ENCODE measurements around the gene FAU. TPM values are rescaled to one million over a fixed set of nuclear protein-coding genes. Genes with fewer than 3 reads are reported as not detected.

The FAU gene
- total and polyA plus RNA-seq, 10 donors, result 528 to 2,170 (median 870) TPM

DNA sequence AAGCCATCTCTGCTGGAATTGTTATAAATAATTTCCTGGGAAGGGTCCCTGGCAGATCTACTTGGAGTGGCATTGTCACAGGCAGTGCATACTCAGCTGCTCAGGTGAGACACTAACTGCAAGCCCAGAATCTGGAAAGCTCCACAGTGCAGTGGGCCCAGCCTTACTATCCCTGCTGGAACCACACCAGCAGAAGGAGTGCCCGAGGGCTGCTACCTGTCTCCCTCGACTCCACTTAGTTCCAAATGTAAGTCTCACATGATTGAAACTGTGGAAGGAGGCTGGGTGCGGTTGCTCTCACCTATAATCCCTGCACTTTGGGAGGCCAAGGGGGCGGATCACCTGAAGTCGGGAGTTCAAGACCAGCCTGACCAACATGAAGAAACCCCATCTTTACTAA is 26.7 kb upstream of the FAU start:
- H3K4me1 ChIP-seq, result peaks cover 0 to 47% (median 17%) of the 10 kb centered on the region in 6 donors
- WGBS, 5 donors, result 76 to 92% (median 87%) methylated on average over 5 of the region's 5 CpGs
- H3K4me3 ChIP-seq, result no peak overlapping the region
- DNase-seq, result peak; percentile 39
- intact Hi-C loops (cut with DNase I; ENCODE audit: low total_unique reads), result no loop called here
- no peaks in the 10 kb centered on the region for H3K27me3 ChIP-seq (replicated peaks in 1 of 7)
- TF ChIP-seq POLR2A (IDR thresholded peaks at IDR 0.05), result no peak
- TF ChIP-seq POLR2AphosphoS5 (IDR thresholded peaks at IDR 0.05), result no peak
- TF ChIP-seq CTCF (IDR thresholded peaks at IDR 0.05 in 8 of 11, conservative IDR thresholded peaks at IDR 0.05 in 3 of 11), result no peak
- H3K36me3 ChIP-seq, result no peaks in the 10 kb centered on the region
- peaks cover 0 to 8% (median 0%) of the 10 kb centered on the region in 8 donors for H3K9me3 ChIP-seq
- H3K27ac ChIP-seq, result no peak overlapping the region

DNA sequence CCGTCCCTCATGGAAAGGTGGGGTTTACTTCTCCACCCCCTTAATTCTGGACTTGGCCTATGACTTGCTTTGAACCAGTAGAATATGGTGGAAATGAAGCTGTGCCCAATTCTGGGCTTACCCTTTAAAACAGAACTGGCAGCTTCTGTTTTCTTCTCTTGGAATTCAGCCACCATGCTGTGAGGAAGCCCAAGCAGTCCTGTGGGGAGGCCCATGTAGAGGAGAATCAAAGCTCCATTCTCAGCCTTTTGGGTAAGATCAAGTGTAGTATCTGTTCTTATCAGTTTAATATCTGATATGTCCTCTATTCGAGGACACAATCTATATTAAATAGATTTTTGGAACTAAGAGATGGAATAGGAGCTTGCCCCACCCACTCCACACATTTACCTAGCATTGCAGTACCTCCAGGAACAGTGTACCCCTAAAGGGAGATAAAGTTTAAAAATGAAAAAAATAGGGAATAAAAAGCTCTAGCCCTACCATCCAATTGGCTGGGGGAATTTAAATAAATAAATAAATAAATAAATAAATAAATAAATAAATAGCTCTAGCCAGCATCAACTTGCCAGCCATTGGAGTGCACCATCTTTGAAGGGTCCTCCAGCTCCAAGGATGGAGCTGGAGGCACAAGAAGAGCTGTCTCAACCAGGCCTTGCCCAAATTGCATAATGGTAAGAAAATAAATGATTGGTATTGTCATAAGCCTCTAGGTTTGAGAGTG is 25.6 kb upstream of the FAU start:
- TF ChIP-seq POLR2A (IDR thresholded peaks at IDR 0.05) (no peak), CTCF (IDR thresholded peaks at IDR 0.05 in 8 of 11, conservative IDR thresholded peaks at IDR 0.05 in 3 of 11) (no peak), POLR2AphosphoS5 (IDR thresholded peaks at IDR 0.05) (no peak)
- WGBS, 5 donors, result 77 to 97% (median 88%) methylated on average over 2 of the region's 2 CpGs
- Histone ChIP-seq H3K36me3 (no peaks in the 10 kb centered on the region), H3K27ac (no peak overlapping the region), H3K4me3 (no peak overlapping the region), H3K9me3 (peaks cover 0 to 8% (median 0%) of the 10 kb centered on the region in 8 donors), H3K27me3 (replicated peaks in 1 of 7) (no peaks in the 10 kb centered on the region), H3K4me1 (peaks cover 0 to 47% (median 17%) of the 10 kb centered on the region in 6 donors)
- no peak for DNase-seq
- intact Hi-C loops (cut with DNase I; ENCODE audit: low total_unique reads), result no loop called here

DNA sequence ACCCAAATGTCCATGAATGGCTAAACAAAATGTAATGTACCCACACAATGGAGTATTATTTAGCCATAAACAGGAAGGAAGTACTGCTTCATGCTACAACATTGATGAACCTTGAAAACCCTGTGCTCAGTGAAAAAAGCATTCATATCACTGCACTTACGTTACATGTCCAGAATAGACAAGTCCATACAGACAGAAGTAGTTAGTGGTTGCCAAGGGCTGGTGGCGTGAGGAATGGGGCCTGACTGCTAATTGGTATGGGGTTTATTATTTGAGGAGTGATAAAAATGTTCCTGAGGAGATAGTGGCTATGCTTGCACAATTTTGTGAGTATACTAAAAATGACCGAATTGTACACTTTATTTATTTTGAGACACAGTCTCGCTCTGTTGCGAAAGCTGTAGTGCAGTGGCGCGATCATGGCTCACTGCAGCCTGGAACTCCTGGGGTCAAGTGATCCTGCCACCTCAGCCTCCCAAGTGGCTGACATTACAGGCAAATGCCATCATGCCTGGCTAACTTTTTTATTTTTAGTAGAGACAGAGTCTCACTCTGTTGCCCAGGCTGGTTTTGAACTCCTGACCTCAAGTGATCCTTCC is 20.1 kb upstream of the FAU start:
- no peaks in the 10 kb centered on the region for H3K27me3 ChIP-seq (replicated peaks in 1 of 7)
- no peak overlapping the region for H3K27ac ChIP-seq
- intact Hi-C loops (cut with DNase I; ENCODE audit: low total_unique reads), result no loop called here
- 60 to 84% (median 67%) methylated on average over 7 of the region's 7 CpGs for WGBS, 5 donors
- peaks cover 0 to 22% (median 0%) of the 10 kb centered on the region in 6 donors for H3K4me1 ChIP-seq
- peaks cover 0 to under 1% (median 0%) of the 10 kb centered on the region in 8 donors for H3K9me3 ChIP-seq
- TF ChIP-seq POLR2A (IDR thresholded peaks at IDR 0.05) (no peak), POLR2AphosphoS5 (IDR thresholded peaks at IDR 0.05) (no peak), CTCF (IDR thresholded peaks at IDR 0.05 in 8 of 11, conservative IDR thresholded peaks at IDR 0.05 in 3 of 11) (no peak)
- H3K36me3 ChIP-seq, result no peaks in the 10 kb centered on the region
- no peak for DNase-seq
- no peak overlapping the region for H3K4me3 ChIP-seq

DNA sequence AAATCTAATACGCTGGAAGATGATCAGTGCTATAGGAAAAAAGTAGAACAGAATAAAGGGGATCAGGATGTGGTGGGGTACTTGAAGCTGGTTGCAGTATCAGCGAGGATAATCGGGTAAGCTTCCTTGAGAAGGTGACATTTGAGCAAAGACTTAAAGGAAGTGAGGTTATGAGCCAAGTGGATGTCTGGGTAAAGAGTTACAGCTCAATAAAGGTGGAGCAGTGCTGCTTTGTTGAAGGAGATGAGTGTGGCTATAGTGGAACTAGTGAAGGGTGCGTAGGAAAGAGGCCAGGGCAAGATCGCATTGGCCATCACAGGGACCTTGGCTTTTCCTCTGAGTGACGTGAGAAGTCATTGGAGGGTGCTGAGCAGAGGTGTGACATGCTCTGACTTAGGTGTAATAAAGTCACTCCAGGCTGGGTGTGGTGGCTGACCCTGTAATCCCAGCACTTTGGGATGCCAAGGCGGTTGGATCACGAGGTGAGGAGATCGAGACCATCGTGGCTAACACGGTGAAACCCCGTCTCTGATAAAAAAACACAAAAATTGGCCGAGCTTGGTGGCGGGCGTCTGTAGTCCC is 14.7 kb upstream of the FAU start:
- no peak for TF ChIP-seq CTCF (IDR thresholded peaks at IDR 0.05 in 8 of 11, conservative IDR thresholded peaks at IDR 0.05 in 3 of 11)
- no peak for TF ChIP-seq POLR2A (IDR thresholded peaks at IDR 0.05)
- TF ChIP-seq POLR2AphosphoS5 (IDR thresholded peaks at IDR 0.05), result no peak
- Histone ChIP-seq H3K27me3 (replicated peaks in 1 of 7) (no peaks in the 10 kb centered on the region), H3K4me3 (no peak overlapping the region), H3K4me1 (peaks cover 24 to 49% (median 35%) of the 10 kb centered on the region in 6 donors), H3K9me3 (no peaks in the 10 kb centered on the region), H3K27ac (no peak overlapping the region), H3K36me3 (peaks cover under 1 to 15% (median 12%) of the 10 kb centered on the region in 6 donors)
- 89 to 92% (median 90%) methylated on average over 15 of the region's 15 CpGs for WGBS, 5 donors
- DNase-seq, result peak; percentile 42
- intact Hi-C loops (cut with DNase I; ENCODE audit: low total_unique reads), result no loop called here

Measured in spleen (tissue), 11 donors.